Coronary artery (tissue), 2 donors: ENCODE data around the gene PRRG3.

Source experiments
- DNase-seq: peaks from one replicate; pipeline ENCODE4 v3.0.0-alpha.2; 2017; ENCODE audit warnings: low spot score
- H3K27ac ChIP-seq, 2 donors: fragments of 200-600 bp; sonication (generic); one replicate each; pipeline ENCODE4 v1.5.1; 2016 to 2019
- H3K4me3 ChIP-seq: fragments of 200-600 bp; sonication (generic); 2 replicates; pipeline ENCODE4 v1.5.1; 2016; ENCODE audit warnings: mild to moderate bottlenecking, moderate library complexity
- TF ChIP-seq, protein P1 (sequence below): fragments of 200-600 bp; sonication (generic); IDR thresholded peaks from one replicate; pipeline ENCODE4 v1.5.1; 2019; ENCODE audit warnings: antibody characterized with exemption

PRRG3 gene

DNA sequence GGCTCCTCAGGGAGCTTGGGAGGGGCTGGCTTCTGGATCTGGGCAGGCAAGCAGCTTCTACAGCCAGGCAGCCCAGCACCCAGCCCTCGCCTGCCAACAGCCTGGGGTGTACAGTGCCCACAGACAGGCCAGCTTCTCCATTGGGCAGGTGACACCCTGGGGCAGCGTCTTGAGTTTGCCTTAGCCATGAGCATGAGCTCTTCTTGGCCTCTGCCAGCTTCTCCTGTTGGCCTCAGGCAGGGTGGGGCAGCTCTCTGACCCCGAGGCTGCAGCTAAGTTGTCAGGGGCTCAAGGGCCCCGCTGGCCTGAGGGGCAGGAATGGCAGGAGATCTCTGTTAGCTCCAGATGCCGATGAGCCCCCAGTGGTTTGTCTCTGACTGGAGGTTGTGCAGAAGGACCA, 31.5 kb downstream of the PRRG3 start:
- DNase-seq: no peak
- H3K27ac ChIP-seq: no peak overlapping the region
- TF ChIP-seq, protein P1, sequence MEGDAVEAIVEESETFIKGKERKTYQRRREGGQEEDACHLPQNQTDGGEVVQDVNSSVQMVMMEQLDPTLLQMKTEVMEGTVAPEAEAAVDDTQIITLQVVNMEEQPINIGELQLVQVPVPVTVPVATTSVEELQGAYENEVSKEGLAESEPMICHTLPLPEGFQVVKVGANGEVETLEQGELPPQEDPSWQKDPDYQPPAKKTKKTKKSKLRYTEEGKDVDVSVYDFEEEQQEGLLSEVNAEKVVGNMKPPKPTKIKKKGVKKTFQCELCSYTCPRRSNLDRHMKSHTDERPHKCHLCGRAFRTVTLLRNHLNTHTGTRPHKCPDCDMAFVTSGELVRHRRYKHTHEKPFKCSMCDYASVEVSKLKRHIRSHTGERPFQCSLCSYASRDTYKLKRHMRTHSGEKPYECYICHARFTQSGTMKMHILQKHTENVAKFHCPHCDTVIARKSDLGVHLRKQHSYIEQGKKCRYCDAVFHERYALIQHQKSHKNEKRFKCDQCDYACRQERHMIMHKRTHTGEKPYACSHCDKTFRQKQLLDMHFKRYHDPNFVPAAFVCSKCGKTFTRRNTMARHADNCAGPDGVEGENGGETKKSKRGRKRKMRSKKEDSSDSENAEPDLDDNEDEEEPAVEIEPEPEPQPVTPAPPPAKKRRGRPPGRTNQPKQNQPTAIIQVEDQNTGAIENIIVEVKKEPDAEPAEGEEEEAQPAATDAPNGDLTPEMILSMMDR: no peak
- H3K4me3 ChIP-seq: no peak overlapping the region

DNA sequence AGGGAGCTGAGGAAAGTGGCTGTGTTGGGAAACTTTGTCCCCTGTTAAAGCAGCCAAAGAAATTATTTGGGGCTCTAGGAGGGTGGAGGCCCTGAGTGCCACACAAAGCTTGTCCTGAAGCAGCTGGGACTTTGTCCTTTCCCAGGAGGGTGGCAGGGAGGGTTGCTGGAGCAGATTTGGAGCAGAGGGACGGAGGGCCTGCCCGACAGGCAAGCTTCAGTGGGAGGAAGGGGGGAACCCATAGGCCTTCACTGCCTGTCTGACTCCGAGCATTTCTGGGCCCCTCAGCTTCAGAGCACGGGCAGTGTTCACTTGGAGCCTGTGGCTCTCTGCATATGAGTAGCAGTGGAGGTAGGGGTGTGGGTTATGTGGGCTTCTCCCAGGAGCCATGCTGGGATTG, 32.1 kb downstream of the PRRG3 start:
- H3K27ac ChIP-seq: no peak overlapping the region
- no peak for DNase-seq
- TF ChIP-seq, protein P1: no peak

DNA sequence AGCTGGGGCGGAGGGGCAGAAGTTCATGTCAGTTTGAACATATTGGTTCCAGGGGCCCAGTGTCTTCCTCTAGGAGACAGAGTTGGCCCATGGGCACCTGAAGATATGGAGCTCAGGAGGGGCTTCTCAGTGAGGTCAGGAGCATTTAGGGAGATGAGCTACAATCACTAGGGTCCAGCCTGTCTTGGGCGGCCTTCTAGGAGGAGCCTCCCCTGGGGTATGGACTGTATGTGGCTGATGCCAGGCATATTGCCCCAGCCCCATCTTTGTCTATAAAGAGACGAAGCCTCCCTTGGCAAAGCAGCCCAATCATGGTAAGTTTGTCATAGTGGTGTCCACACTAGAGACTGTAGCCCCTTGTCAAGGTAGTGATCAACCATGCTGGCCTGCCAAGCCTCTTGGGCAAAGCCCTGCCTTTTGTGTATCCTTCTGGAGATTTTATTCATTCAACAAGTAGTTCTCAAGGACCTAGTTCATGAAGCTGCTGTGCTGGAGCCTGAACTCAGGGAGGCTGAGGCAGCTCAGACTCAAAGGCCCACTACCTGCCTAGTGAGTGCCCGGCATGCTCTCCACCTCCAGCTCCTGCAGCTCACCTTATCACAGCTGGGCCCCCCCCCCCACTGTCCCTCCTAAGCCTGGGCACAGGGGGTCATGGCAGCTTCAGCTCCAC, 33.9 kb downstream of the PRRG3 start:
- H3K27ac ChIP-seq: no peak overlapping the region
- no peak overlapping the region for H3K4me3 ChIP-seq
- TF ChIP-seq, protein P1: no peak
- no peak for DNase-seq

More for the DNA sequence above, 32.1 kb downstream of the PRRG3 start:
- H3K4me3 ChIP-seq: no peak overlapping the region

DNA sequence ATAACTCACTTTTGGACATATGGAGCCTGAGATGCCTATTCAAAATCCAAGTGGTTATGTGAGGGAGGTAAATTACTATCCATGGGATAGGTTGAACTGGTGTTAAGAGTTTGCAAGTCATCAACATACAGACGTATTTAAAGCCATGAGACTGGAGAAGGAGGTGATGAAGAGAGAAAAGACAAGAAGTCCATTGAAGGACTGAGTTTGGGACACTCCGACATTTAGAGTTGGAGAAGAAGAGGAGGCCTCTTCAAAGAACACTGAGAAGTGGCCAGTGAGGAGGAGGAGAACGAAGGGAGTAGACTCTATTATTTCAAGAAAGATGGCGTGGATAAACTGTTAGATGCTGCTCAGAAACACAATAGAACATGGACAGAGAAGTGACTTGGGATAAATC, 39.2 kb downstream of the PRRG3 start, which contains the start of gene CNGA2:
Gene CNGA2, plus strand, starts transcription at position 301 of the 400 bp plus-strand sequence. CDS start 3,738 bp downstream, outside the sequence.
- Histone ChIP-seq H3K27ac (no peak within 1 kb of the TSS), H3K4me3 (no peak within 1 kb of the TSS)
- no peak for DNase-seq
- TF ChIP-seq, protein P1: no peak

DNA sequence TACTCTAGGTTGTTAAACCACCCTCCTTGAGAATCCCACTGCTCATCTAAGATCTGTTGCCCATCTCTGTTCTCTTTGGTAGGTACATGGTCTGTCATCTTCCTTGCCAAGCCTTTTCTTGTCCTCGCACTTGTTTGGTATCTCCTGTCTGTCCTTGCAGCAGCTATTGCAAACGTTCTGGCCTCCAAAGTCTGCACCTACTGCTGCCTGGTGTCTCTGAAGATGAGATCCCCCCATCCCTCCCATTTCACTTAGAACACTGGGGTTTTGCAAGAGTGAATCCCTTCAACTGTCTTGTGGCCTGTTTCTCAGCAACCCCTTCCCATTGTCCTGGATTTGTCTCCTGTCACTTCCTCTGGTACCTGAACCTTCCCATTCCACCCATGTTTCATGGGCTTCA, 40.0 kb downstream of the PRRG3 start:
- H3K4me3 ChIP-seq: no peak overlapping the region
- no peak for DNase-seq
- H3K27ac ChIP-seq: no peak overlapping the region
- TF ChIP-seq, protein P1: no peak

DNA sequence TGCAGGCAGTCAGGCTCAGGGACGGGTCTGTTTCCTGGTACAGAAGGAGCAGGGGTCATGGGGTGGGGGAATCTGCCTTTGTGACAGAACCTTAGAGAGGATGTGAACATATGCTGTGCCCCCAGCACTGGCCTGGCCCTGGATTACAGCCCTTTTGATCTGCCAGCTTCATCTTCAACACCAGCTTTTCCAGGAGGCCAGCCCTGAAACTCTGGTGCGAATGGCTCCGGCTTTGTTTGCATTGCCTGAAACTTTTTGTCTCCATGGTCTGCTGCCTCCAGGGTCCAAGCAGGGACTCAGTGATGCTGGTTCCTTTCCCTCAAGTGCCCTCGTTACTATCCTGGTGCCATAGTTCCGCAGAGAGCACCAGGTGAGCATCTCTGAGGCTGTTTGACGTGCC, 41.4 kb downstream of the PRRG3 start:
- peak; percentile 17 for DNase-seq
- H3K27ac ChIP-seq: no peak overlapping the region
- no peak overlapping the region for H3K4me3 ChIP-seq
- TF ChIP-seq, protein P1: no peak

DNA sequence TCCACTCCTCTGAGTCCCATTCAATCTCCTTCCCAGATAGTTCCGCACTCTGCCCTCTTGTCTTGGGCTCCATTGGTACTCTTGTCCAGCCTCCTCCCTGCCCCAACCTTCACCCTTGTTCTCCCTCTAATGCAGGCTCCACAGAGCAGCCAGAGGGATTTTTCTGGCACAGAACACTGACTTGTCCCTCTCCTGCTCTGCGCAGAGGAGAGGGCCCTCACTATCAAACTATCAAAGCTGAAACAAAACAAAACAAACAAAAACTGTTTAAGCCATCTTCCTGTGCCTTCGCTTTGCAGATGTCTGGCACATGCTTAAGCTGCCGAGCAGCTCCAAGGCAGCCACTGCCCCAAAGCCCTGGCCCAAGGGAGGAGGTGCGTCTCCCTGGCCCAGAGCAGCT, 42.2 kb downstream of the PRRG3 start:
- Histone ChIP-seq H3K4me3 (no peak overlapping the region), H3K27ac (no peak overlapping the region)
- TF ChIP-seq, protein P1: no peak
- peak; percentile 29 for DNase-seq
